HEK293 (cell line): ENCODE measurements around the gene PROCA1.

Source experiments
- BCL11A ChIP-seq: fragments of 450-650 bp; formaldehyde crosslinking; IDR thresholded peaks from 2 replicates; pipeline ENCODE4 v1.5.1; 2016; ENCODE audit warnings: low read depth, missing biosample characterization, missing genetic modification characterization
- GLIS1 ChIP-seq: fragments of 450-650 bp; formaldehyde crosslinking; IDR thresholded peaks from 2 replicates; pipeline ENCODE4 v1.5.1; 2016; ENCODE audit warnings: missing biosample characterization, missing genetic modification characterization
- KLF16 ChIP-seq: fragments of 450-650 bp; formaldehyde crosslinking; IDR thresholded peaks from 2 replicates; pipeline ENCODE4 v1.5.1; 2017; ENCODE audit warnings: missing biosample characterization, missing genetic modification characterization
- MYNN ChIP-seq: fragments of 450-650 bp; formaldehyde crosslinking; IDR thresholded peaks from 2 replicates; pipeline ENCODE4 v1.5.1; 2016; ENCODE audit warnings: missing biosample characterization, missing genetic modification characterization, borderline replicate concordance
- MZF1 ChIP-seq: fragments of 450-650 bp; formaldehyde crosslinking; IDR thresholded peaks from 2 replicates; pipeline ENCODE4 v1.5.1; 2017; ENCODE audit warnings: missing biosample characterization, missing genetic modification characterization, borderline replicate concordance
- PRDM6 ChIP-seq: fragments of 450-650 bp; formaldehyde crosslinking; IDR thresholded peaks from 2 replicates; pipeline ENCODE4 v1.5.1; 2017; ENCODE audit warnings: missing biosample characterization, missing genetic modification characterization
- SP7 ChIP-seq: fragments of 450-650 bp; formaldehyde crosslinking; IDR thresholded peaks from 2 replicates; pipeline ENCODE4 v1.5.1; 2016; ENCODE audit warnings: missing biosample characterization, missing genetic modification characterization
- ZBTB11 ChIP-seq: fragments of 450-650 bp; formaldehyde crosslinking; conservative IDR thresholded peaks from 2 replicates; pipeline ENCODE4 v1.5.1; 2016; ENCODE audit warnings: low read depth, missing biosample characterization, missing genetic modification characterization
- ZBTB26 ChIP-seq: fragments of 450-650 bp; formaldehyde crosslinking; optimal IDR thresholded peaks from 2 replicates; pipeline ENCODE3; 2016; ENCODE audit warnings: missing biosample characterization, mild to moderate bottlenecking, missing genetic modification characterization
- ZNF202 ChIP-seq: fragments of 450-650 bp; formaldehyde crosslinking; IDR thresholded peaks from 2 replicates; pipeline ENCODE4 v1.5.1; 2016; ENCODE audit warnings: missing biosample characterization, missing genetic modification characterization, borderline replicate concordance
- ZNF214 ChIP-seq: fragments of 450-650 bp; formaldehyde crosslinking; IDR thresholded peaks from 2 replicates; pipeline ENCODE4 v1.5.1; 2017; ENCODE audit warnings: missing biosample characterization, mild to moderate bottlenecking, missing genetic modification characterization, borderline replicate concordance
- ZNF292 ChIP-seq: fragments of 450-650 bp; formaldehyde crosslinking; IDR thresholded peaks from 2 replicates; pipeline ENCODE4 v1.5.1; 2016; ENCODE audit warnings: low read depth, missing biosample characterization, missing genetic modification characterization, borderline replicate concordance
- ZNF391 ChIP-seq: fragments of 450-650 bp; formaldehyde crosslinking; IDR thresholded peaks from 2 replicates; pipeline ENCODE4 v1.5.1; 2016; ENCODE audit warnings: low read depth, missing biosample characterization, missing genetic modification characterization, borderline replicate concordance
- ZNF433 ChIP-seq: fragments of 450-650 bp; formaldehyde crosslinking; IDR thresholded peaks from 2 replicates; pipeline ENCODE4 v1.5.1; 2016; ENCODE audit warnings: missing biosample characterization, missing genetic modification characterization, low read depth
- ZNF518A ChIP-seq: fragments of 450-650 bp; formaldehyde crosslinking; conservative IDR thresholded peaks from 2 replicates; pipeline ENCODE4 v1.5.1; 2016; ENCODE audit warnings: low read depth, missing biosample characterization, missing genetic modification characterization
- ZNF596 ChIP-seq: fragments of 450-650 bp; IDR thresholded peaks from 2 replicates; pipeline ENCODE4 v1.5.0; 2018; ENCODE audit warnings: missing biosample characterization, mild to moderate bottlenecking, missing genetic modification characterization, moderate library complexity
- ZNF621 ChIP-seq: fragments of 450-650 bp; formaldehyde crosslinking; IDR thresholded peaks from 2 replicates; pipeline ENCODE4 v1.5.1; 2017; ENCODE audit warnings: missing biosample characterization, missing genetic modification characterization
- ZNF658 ChIP-seq: fragments of 450-650 bp; formaldehyde crosslinking; IDR thresholded peaks from 2 replicates; pipeline ENCODE4; 2016; ENCODE audit warnings: missing biosample characterization, missing genetic modification characterization
- TF ChIP-seq, protein P1 (sequence below): fragments of 450-650 bp; formaldehyde crosslinking; IDR thresholded peaks from 2 replicates; pipeline ENCODE4 v1.5.1; 2016; ENCODE audit warnings: missing biosample characterization, missing genetic modification characterization
- TF ChIP-seq, protein P2 (sequence below): sonication (generic); formaldehyde crosslinking; IDR thresholded peaks from 2 replicates; pipeline ENCODE4 v1.8.1; 2022; ENCODE audit warnings: mild to moderate bottlenecking, moderate library complexity, missing genetic modification reagents
- TF ChIP-seq, protein P3 (sequence below): fragments of 450-650 bp; formaldehyde crosslinking; IDR thresholded peaks from 2 replicates; pipeline ENCODE4 v1.5.1; 2016; ENCODE audit warnings: missing biosample characterization, missing genetic modification characterization

Gene PROCA1

DNA sequence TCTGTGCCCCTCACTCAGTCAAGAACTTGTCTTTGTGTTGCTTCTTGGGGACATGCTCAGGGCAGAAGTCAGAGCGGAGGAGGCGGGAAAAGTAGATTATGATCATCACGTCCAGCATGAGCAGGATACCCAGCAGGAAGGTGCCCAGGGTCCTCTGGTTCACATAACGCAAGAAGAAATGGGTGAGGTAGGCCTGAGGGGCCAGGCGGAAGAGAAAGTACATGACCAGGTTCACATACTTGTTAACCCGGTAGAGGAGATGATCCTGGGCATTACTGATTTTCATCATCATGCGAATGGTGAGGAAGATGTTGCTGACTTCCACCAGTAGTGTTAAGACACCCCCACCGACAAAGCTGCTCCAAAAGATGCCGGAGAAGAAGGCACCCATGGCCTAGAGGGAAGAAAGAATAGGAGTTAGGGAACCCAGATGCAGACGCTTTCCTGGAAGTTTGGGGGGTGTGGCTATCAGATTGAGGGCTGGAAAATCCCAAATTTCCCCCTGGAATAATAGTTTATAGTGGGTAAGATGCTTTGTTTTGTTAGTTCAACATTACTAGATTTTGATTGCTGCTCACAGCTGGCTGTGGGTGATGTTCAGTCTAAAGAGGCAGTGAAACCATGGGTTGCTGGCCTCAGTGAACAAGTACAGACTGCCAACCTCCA lies 12.9 kb upstream of the PROCA1 start (continued):
- no peak for TF ChIP-seq MZF1 (tag by site-specific recombination)
- TF ChIP-seq MYNN (tag by site-specific recombination), result no peak
- TF ChIP-seq, protein P1, sequence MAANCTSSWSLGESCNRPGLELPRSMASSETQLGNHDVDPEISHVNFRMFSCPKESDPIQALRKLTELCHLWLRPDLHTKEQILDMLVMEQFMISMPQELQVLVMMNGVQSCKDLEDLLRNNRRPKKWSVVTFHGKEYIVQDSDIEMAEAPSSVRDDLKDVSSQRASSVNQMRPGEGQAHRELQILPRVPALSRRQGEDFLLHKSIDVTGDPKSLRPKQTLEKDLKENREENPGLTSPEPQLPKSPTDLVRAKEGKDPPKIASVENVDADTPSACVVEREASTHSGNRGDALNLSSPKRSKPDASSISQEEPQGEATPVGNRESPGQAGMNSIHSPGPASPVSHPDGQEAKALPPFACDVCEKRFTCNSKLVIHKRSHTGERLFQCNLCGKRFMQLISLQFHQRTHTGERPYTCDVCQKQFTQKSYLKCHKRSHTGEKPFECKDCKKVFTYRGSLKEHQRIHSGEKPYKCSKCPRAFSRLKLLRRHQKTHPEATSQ (tag by site-specific recombination), result no peak
- no peak for TF ChIP-seq ZNF518A
- TF ChIP-seq GLIS1 (tag by site-specific recombination), result no peak
- TF ChIP-seq, protein P2, sequence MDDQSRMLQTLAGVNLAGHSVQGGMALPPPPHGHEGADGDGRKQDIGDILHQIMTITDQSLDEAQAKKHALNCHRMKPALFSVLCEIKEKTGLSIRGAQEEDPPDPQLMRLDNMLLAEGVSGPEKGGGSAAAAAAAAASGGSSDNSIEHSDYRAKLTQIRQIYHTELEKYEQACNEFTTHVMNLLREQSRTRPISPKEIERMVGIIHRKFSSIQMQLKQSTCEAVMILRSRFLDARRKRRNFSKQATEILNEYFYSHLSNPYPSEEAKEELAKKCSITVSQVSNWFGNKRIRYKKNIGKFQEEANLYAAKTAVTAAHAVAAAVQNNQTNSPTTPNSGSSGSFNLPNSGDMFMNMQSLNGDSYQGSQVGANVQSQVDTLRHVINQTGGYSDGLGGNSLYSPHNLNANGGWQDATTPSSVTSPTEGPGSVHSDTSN, result no peak
- TF ChIP-seq ZNF391 (tag by site-specific recombination), result no peak
- no peak for TF ChIP-seq SP7
- TF ChIP-seq KLF16 (tag by site-specific recombination), result no peak
- TF ChIP-seq ZNF202 (tag by site-specific recombination), result no peak
- no peak for TF ChIP-seq ZNF214 (tag by site-specific recombination)
- no peak for TF ChIP-seq ZNF658 (tag by site-specific recombination)
- TF ChIP-seq BCL11A (tag by site-specific recombination), result peak; percentile 76
- no peak for TF ChIP-seq ZBTB11 (tag by site-specific recombination)
- no peak for TF ChIP-seq ZNF433 (tag by site-specific recombination)
- TF ChIP-seq ZNF596 (tag by site-specific recombination), result no peak
- TF ChIP-seq, protein P3, sequence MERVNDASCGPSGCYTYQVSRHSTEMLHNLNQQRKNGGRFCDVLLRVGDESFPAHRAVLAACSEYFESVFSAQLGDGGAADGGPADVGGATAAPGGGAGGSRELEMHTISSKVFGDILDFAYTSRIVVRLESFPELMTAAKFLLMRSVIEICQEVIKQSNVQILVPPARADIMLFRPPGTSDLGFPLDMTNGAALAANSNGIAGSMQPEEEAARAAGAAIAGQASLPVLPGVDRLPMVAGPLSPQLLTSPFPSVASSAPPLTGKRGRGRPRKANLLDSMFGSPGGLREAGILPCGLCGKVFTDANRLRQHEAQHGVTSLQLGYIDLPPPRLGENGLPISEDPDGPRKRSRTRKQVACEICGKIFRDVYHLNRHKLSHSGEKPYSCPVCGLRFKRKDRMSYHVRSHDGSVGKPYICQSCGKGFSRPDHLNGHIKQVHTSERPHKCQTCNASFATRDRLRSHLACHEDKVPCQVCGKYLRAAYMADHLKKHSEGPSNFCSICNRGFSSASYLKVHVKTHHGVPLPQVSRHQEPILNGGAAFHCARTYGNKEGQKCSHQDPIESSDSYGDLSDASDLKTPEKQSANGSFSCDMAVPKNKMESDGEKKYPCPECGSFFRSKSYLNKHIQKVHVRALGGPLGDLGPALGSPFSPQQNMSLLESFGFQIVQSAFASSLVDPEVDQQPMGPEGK (tag by site-specific recombination), result peak; percentile 22; the same call in 1 of the 2 replicates
- peak; percentile 85 for TF ChIP-seq PRDM6 (tag by site-specific recombination)
- TF ChIP-seq ZBTB26, result no peak
- no peak for TF ChIP-seq ZNF292
- no peak for TF ChIP-seq ZNF621 (tag by site-specific recombination)
